ENCODE measurements around the gene MBD3L2B.

DNA sequence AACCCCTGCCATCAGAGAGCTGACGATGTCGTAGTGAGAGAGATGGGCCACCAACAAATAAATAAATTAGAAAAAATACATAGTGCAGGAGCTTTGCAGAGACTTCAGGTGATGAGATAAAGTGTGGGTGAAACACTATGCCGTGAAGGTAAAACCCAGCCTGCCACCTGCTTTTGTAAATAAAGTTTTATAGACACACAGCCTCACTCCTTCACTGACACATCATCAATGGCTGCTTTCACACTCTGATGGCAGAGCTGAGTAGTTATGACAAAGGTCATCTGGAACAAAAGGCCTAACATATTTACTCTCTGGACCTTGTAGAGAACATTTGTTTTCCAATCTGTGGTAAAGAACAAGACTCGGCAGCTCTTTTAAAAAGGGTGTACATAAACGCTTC, 45.0 kb downstream of the MBD3L2B start:
- TF ChIP-seq, protein P1, sequence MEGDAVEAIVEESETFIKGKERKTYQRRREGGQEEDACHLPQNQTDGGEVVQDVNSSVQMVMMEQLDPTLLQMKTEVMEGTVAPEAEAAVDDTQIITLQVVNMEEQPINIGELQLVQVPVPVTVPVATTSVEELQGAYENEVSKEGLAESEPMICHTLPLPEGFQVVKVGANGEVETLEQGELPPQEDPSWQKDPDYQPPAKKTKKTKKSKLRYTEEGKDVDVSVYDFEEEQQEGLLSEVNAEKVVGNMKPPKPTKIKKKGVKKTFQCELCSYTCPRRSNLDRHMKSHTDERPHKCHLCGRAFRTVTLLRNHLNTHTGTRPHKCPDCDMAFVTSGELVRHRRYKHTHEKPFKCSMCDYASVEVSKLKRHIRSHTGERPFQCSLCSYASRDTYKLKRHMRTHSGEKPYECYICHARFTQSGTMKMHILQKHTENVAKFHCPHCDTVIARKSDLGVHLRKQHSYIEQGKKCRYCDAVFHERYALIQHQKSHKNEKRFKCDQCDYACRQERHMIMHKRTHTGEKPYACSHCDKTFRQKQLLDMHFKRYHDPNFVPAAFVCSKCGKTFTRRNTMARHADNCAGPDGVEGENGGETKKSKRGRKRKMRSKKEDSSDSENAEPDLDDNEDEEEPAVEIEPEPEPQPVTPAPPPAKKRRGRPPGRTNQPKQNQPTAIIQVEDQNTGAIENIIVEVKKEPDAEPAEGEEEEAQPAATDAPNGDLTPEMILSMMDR (conservative IDR thresholded peaks at IDR 0.05), result no peak
- TF ChIP-seq EZH2 (IDR thresholded peaks at IDR 0.05; ENCODE audit: low read depth), result no peak

All from PC-9 (cell line).